HS-27A (cell line): Measurements from ENCODE around the gene MYH13.

Experiments used
- DNase-seq: peaks from one replicate; pipeline ENCODE4 v3.0.0-alpha.2; 2012; ENCODE audit warnings: low read depth, missing footprints

The MYH13 gene

GRCh38 chr17:10344816-10345215 is 28.0 kb downstream of the MYH13 start:
- DNase-seq, result no peak

DNA sequence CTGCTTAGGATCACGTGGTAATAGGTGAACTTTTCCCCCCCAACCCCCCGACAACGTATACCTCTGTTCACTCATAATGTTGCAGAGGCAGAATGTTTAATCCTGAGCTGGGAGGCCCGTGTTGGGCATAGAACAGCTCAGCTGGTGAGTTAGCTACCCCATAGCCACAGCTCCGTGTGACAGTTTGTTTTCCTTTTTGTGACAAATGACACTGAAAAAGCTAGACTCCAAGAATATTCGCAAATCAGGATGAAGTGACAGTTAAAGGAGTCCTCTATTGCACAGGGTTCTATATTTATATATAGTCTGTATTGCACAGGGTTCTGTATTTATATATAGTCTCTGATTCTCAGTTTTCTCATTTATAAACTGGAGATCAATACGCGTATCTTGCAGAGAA is 33.8 kb downstream of the MYH13 start:
- DNase-seq, result no peak

- peak; percentile 14 for DNase-seq
Observed at GRCh38 chr17:10337976-10338375, 34.8 kb downstream of the MYH13 start.

DNA sequence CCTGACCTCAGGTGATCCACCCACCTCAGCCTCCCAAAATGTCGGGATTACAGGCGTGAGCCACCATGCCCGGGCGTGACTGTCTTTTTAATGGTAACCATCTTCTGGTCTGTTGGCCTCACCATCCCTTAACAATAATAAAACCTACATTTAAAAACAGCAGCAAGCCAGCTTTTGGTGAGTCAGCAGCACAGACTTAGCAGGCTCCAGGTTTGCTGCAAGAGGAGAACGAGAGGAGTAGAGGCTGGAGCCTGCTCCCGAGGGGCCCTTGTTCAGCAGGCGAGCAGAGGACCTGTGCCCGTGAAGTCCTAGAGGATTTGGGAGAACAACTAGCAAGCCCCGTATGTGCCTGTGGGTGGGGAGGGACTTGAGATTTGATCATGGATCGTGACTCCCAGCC is 35.7 kb downstream of the MYH13 start:
- DNase-seq, result no peak

DNA sequence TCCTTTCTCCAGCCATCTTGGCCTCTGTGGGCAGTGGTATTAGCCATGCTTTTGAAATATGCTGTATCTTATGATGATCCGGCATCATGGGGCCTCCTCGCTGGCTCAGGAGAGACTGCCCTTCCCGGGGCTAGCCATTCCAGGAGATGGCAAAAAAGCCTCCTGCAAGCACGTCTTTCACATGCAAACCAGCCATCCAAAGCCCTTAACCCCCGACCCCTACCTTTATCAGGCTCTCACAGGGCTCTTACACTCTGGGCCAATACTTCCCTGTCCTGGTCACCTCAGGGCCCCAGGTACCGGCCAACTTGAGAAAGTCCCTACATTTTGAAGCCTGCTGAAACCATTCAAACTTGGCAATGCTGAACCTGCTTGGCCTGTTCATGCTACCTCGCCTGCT is 36.4 kb downstream of the MYH13 start:
- no peak for DNase-seq

- DNase-seq, result no peak
Observed at GRCh38 chr17:10332515-10332914, 40.3 kb downstream of the MYH13 start.

- DNase-seq, result no peak
Observed at GRCh38 chr17:10328971-10329923, 43.6 kb downstream of the MYH13 start.

GRCh38 chr17:10328206-10328605 is 44.6 kb downstream of the MYH13 start:
- DNase-seq, result no peak

DNA sequence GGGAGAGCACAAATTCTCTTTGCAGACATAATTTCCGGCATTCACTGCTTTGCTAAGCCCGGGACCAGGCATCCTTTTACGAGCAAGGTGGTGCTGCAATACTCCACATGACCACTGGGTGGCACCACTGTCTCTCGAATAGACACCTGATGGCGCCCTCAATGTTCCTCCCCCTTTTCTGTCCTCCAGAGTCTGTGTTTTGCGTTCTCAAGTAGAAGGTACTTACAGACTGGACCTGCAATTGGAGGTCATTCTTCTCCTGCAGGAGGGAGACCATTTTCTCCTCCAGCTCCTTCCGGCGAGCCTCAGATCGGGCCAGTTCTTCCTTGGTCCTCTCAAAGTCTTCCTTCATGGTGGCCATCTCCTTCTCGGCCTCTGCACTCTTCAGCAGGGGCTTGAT is 45.2 kb downstream of the MYH13 start:
- DNase-seq, result peak; percentile 48

DNA sequence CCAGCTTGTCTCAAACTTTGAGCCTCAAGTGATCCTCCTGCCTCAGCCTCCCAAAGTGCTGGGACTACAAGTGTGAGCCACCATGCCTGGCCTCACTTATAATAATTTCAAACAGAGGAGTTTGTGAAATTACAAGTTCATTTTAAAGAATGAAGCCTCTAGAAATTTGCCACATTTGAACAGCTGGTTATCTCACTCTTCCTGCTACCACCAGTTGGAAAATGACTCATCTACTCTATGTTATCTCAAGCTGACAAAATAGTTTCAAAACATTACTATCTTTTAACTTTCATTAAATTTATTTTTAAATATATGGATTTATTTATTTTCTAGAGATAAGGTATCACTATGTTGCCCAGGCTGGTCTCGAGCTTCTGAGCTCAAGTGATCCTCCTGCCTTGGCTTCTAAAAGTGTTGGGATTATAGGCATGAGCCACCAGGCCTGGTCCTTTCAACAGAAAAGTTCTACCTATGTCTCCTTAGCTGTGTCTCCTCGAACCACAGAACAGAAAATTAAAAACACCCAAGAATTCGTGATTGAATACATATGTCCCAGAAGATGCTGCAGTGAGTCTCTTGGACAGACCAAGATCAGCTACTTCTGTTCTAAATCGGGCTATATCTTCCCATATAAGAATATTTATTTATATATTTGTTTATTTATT is 47.6 kb downstream of the MYH13 start:
- DNase-seq, result no peak

- DNase-seq, result no peak
Observed at GRCh38 chr17:10323812-10324610, 48.8 kb downstream of the MYH13 start.

DNA sequence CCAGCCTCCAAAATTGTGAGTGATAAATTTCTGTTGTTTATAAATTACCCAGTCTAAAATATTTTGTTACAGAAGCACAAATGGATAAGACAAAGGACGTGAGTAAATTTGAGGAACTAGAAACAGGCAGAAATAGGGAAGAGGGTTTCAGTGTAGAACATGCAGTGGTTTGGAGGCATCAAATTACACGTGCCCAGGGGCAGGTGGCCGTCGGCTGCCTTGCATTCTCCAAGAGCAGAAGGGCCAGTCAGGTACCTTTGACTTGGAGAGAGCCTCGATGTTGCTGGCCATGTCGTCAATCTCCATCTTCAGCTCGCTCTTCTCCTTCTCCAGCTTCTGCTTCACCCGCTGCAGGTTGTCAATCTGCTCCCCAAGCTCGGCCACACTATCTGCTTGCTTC is 54.3 kb downstream of the MYH13 start:
- DNase-seq, result no peak

DNA sequence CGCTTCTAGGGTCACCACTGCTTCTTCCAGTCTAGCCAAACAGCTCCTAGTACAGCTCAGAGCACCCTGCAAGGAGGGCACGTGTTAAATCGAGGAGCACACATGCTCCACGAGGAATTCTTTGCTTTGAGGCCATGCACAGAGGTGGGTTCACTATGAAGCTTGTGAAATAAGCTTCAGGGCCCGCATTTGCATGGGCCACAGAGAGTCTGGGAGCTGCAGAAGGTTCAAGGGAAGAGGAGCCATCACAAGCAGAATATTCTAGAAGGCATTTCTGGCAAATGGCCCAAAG is 55.3 kb downstream of the MYH13 start:
- DNase-seq, result no peak

- no peak for DNase-seq
Observed at GRCh38 chr17:10316801-10317542, 55.8 kb downstream of the MYH13 start.

GRCh38 chr17:10314329-10314728 is 58.5 kb downstream of the MYH13 start:
- DNase-seq, result no peak

DNA sequence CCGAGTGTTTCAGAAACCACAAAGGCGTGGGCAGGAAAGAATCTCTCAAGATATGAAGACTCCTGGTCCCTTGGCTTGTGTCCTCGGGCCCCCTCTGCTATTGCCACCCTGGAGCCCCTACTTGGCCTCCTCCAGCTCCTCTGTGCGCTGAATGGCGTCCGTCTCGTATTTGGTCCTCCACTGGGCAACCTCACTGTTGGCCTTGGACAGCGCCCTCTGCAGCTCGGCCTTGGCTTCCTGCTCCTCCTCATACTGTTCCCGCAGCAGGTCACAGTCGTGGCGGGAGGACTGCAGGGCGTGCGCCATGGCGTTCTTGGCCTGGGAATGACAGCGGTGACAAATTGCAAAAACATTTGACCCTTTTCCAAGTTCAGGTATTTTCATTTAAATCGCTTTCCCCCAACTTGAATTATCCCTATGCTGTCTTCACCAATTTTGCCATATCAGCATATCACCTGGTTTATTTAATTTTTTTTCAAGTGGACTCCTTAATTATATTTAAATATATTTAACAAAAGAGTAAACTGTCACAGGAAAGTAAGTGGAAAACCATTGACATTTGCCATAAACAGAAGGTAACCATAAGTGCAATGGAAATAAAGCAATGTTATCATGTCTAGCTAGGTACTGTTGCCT is 59.7 kb downstream of the MYH13 start:
- DNase-seq, result no peak

DNA sequence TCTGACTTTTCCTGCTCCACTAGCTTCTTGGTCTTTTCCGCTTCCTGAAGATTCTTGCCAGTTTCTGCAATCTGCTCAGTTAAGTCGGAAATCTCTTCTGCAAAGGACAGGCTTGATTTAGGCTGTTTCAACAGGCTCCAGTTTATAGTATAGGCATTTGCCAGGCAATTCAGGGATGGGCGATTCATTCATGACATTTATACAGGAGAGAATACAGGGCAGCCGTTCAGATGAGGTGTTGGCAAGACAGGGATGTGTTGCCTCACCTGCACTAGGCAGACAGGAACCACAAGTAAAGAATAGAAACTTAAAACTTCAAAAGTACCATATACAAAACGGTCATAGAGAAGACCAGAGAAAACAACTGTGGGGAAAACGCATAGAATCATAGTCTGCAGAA is 61.7 kb downstream of the MYH13 start:
- no peak for DNase-seq

- no peak for DNase-seq
Observed at GRCh38 chr17:10309003-10309974, 63.5 kb downstream of the MYH13 start.

GRCh38 chr17:10306585-10306984 is 66.2 kb downstream of the MYH13 start:
- DNase-seq, result no peak

- no peak for DNase-seq
Observed at GRCh38 chr17:10305398-10305797, 67.4 kb downstream of the MYH13 start.
